ENCODE measurements around the gene MYBPH.

Gene MYBPH

GRCh38 chr1:203140743-203141520 is 34.7 kb downstream of the MYBPH start:
- TF ChIP-seq CTCF (IDR thresholded peaks at IDR 0.05) (no peak), ZFX (IDR thresholded peaks at IDR 0.05; ENCODE audit: borderline replicate concordance) (no peak)
- H3K27ac ChIP-seq: no peak overlapping the region

- H3K27ac ChIP-seq: no peak overlapping the region
- no peak for TF ChIP-seq ZFX (IDR thresholded peaks at IDR 0.05; ENCODE audit: borderline replicate concordance)
Measured at GRCh38 chr1:203139976-203140475, 35.6 kb downstream of the MYBPH start.

DNA sequence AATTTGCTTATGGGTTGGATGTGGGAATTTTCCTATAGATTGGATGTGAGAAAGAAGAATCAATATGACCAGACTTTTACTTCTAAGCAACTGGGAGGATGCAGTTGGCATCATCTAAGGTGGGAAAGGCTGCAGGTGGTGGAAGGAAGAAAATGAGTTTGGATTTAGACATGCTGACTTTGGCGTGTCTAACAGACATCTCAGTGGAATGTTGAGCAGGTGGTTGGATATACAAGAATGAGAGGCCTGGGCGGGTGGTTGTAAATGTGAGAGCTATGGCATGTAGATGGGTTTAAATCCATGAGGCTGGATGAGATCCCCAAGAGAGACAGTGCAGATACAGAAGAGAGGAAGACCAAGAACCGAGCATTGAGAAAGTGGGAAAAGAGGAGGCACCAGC is 37.6 kb downstream of the MYBPH start:
- no peak overlapping the region for H3K27ac ChIP-seq

DNA sequence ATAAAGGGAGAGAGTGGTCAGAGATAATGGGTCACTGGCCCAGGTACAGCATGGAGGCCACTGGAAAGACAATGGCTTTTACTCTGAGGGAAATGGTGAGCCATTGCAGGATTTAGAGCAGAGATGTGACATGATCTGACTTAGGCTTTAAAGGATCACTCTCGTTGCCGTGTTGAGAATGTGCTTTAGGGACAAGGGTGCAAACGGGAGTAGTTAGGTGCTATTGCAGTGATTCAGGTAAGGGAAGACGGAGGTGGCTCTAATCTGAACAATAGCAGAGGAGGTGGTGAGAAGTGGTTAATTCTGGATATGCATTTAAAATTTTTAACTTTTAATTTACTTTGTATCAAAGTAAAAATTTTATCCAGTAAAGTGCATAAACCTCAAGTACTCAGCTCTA is 38.3 kb downstream of the MYBPH start:
- H3K27ac ChIP-seq: no peak overlapping the region
- TF ChIP-seq ZFX (IDR thresholded peaks at IDR 0.05; ENCODE audit: borderline replicate concordance) (no peak), CTCF (IDR thresholded peaks at IDR 0.05) (no peak)

More for the DNA sequence above, 37.6 kb downstream of the MYBPH start:
- TF ChIP-seq CTCF (IDR thresholded peaks at IDR 0.05): no peak
- no peak for TF ChIP-seq ZFX (IDR thresholded peaks at IDR 0.05; ENCODE audit: borderline replicate concordance)

GRCh38 chr1:203136409-203137042 is 39.1 kb downstream of the MYBPH start:
- no peak overlapping the region for H3K27ac ChIP-seq
- no peak for TF ChIP-seq CTCF (IDR thresholded peaks at IDR 0.05)
- TF ChIP-seq ZFX (IDR thresholded peaks at IDR 0.05; ENCODE audit: borderline replicate concordance): no peak

DNA sequence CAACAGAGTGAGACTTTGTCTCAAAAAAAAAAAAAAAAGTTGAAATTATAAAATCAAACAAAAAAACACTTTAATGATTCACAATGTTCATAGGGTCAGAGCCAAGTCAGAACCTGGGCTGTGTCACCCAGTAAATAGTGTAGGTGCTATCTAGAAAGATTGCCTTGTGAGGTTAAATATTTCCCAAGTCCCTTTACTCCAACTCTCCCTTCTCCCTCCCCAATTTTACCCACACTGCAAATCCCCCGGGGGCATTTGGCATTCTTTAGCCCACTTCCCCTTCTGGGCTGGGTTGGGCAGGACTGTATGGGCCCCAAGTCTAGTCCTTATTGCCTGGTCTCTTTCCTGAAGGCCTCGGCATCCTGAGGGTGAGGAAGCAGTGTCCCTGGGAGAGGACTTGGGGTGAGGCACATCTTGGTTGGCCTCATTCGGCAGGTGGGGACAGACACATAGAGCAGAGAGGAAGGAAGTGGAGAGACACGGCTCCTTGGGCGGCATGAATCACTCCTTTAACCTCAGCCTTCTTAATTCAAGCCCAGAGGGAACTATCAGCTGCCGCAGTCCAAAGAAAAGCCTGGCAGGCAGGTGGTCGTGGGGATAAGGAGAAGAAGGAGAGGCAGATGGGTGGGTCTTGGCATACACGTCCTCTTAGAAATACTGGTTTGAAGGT is 39.9 kb downstream of the MYBPH start:
- no peak overlapping the region for H3K27ac ChIP-seq

More for the DNA sequence above, 39.9 kb downstream of the MYBPH start:
- no peak for TF ChIP-seq CTCF (IDR thresholded peaks at IDR 0.05)
- TF ChIP-seq ZFX (IDR thresholded peaks at IDR 0.05; ENCODE audit: borderline replicate concordance): no peak
